Measurements from ENCODE around the gene LAMC3.

Gene LAMC3

DNA sequence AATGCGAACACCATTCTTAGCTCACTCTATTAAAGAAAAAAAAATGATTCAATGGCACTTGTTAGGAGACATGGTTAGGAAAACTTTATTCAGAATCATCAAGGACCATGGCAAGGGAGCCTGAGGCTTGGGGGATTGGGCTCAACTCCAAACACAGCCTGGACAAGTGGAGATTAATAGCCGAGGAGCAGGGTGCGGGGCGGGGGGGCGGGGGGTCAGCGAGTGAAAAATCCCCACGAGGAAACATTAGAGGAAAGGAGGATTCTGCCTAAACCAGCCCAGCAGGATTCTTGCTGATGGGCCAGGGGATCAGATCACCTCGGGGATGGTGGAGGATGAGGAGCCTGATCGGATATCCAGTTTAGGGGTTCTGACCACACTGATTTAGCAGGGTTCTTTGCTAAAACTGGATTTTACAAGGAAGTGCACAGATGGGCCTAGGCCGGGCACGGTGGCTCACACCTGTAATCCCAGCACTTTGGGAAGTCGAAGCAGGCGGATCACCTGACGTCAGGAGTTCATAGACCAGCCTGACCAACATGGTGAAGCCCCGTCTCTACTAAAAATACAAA, 45.6 kb upstream of the LAMC3 start:
- TF ChIP-seq, protein P1, sequence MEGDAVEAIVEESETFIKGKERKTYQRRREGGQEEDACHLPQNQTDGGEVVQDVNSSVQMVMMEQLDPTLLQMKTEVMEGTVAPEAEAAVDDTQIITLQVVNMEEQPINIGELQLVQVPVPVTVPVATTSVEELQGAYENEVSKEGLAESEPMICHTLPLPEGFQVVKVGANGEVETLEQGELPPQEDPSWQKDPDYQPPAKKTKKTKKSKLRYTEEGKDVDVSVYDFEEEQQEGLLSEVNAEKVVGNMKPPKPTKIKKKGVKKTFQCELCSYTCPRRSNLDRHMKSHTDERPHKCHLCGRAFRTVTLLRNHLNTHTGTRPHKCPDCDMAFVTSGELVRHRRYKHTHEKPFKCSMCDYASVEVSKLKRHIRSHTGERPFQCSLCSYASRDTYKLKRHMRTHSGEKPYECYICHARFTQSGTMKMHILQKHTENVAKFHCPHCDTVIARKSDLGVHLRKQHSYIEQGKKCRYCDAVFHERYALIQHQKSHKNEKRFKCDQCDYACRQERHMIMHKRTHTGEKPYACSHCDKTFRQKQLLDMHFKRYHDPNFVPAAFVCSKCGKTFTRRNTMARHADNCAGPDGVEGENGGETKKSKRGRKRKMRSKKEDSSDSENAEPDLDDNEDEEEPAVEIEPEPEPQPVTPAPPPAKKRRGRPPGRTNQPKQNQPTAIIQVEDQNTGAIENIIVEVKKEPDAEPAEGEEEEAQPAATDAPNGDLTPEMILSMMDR (IDR thresholded peaks at IDR 0.05; ENCODE audit: control extremely low read depth, extremely low read depth, low read depth, missing control alignments) = no peak
- ChIA-PET CTCF (no interaction called here), POLR2A (no interaction called here)
- DNase-seq (ENCODE audit: extremely low spot score) = no peak

DNA sequence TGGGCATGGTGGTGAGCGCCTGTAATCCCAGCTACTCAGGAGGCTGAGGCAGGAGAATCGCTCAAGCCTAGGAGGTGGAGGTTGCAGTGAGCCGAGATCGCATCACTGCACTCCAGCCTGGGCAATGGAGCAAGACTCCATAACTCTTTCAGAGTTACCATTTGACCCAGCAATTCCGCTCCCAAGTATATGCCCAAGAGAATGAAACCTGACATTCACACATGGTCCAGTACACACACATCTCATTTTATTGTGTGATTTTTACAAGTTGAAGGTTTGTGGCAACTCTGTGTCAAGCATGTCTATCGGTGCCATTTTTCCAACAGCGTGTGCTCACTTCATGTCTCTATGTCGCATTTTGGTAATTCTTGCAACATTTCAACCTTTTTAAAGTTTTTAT, 45.1 kb upstream of the LAMC3 start:
- ChIA-PET POLR2A (no interaction called here), CTCF (no interaction called here)
- TF ChIP-seq, protein P1 (IDR thresholded peaks at IDR 0.05; ENCODE audit: control extremely low read depth, extremely low read depth, low read depth, missing control alignments) = no peak
- DNase-seq (ENCODE audit: extremely low spot score) = no peak

DNA sequence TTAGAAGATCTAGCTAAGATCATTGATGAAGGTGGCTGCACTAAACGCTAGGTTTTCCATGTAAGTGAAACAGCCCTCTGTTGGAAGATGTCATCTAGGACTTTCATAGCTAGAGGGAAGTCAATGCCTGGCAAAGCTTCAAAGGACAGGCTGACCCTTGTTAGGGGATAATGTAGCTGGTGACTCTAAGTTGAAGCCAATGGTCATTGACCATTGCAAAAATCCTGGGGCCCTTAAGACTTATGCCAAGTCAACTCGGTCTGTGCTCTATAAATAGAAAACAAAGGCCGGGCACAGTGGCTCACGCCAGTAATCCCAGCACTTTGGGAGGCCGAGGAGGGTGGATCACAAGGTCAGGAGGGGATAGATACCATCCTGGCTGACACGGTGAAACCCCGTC, 43.3 kb upstream of the LAMC3 start:
- CTCF ChIA-PET = interaction anchor here (1.1 kb wide), 1 partner anchor 81 kb away, joined by 4 read pairs; no protein-coding TSS in a partner anchor

DNA sequence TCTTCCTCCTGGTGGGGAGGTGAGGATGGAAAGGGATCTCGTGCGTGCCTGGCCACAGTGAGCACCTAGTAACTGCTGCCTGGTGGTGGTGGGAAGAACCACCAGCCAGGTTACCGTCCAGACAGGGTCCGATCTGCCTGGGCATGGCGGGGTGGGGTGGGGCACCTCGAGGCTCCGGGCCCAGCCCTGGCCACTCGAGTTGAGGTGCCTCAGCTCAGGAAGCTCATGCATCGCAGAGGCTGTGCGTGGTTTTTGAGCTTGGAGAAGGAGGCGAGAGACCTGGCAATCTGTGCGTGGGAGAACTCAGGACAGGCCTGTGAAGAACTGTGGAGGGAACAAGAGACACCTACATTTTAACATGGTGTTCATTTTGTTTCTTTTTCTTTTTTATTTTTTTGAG, 38.9 kb upstream of the LAMC3 start:
- ChIA-PET CTCF (no interaction called here), POLR2A (no interaction called here)
- TF ChIP-seq, protein P1 (IDR thresholded peaks at IDR 0.05; ENCODE audit: control extremely low read depth, extremely low read depth, low read depth, missing control alignments) = no peak

More for the DNA sequence above, 43.3 kb upstream of the LAMC3 start:
- TF ChIP-seq, protein P1 (IDR thresholded peaks at IDR 0.05; ENCODE audit: control extremely low read depth, extremely low read depth, low read depth, missing control alignments) = no peak
- no peak for DNase-seq (ENCODE audit: extremely low spot score)
- POLR2A ChIA-PET = no interaction called here

DNA sequence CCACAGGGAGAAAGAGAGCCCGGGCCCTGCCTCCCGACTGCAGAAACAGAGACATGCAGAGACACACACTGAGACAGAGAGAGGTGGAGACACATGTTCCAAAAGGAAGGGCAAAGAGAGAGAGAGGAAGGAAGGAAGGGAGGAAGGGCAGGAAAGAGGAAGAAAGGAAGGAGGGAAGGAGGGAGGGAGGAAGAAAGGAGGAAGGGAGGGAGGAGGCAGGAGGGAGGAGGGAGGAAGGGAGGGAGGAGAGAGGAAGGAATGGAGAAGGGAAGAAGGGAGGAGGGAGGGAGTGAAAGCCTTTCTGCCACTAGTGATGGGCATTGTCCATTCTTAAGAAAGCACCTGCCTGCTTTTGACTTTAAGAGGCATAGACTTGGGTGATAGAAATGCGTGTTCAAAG, 38.1 kb upstream of the LAMC3 start:
- TF ChIP-seq, protein P1 (IDR thresholded peaks at IDR 0.05; ENCODE audit: control extremely low read depth, extremely low read depth, low read depth, missing control alignments) = no peak
- POLR2A ChIA-PET = no interaction called here
- CTCF ChIA-PET = no interaction called here
- DNase-seq (ENCODE audit: extremely low spot score) = no peak

More for the DNA sequence above, 38.9 kb upstream of the LAMC3 start:
- DNase-seq (ENCODE audit: extremely low spot score) = no peak

DNA sequence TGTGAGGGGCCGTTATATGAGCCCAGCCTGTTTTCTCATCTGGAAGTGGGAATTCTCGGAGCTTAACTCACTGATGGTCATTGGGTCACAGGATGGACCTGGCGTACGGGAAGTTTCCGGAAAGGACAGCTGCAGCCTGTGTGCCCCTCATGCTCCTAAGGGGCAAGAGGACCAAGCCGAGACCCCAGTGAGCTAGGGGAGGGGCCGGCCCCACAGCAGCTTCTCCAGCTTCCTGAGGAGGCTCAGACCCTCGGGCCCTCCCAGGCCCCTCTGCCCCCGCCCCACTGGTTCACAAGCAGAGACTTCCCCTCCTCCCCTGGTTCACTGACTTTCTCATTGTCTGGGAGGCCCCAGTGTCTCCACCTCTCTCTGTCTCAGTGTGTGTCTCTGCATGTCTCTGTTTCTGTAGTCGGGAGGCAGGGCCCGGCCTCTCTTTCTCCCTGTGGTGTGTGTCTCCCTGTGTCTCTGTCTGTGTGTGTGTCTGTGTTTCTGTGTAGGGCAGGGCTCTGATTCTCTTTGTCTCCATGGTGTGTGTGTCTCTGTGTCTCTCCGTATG, 37.6 kb upstream of the LAMC3 start:
- TF ChIP-seq, protein P1 (IDR thresholded peaks at IDR 0.05; ENCODE audit: control extremely low read depth, extremely low read depth, low read depth, missing control alignments) = no peak
- CTCF ChIA-PET = no interaction called here
- POLR2A ChIA-PET = no interaction called here
- no peak for DNase-seq (ENCODE audit: extremely low spot score)
